GM12891 (cell line): Measurements from ENCODE around the gene TAF11L11.

Experiments
- PAX5 ChIP-seq: IDR thresholded peaks from 2 replicates; pipeline ENCODE4 v1.6.1; 2011; ENCODE audit warnings: low read length, moderate library complexity, mild to moderate bottlenecking; ENCODE audit not compliant: insufficient read depth, severe bottlenecking
- POLR2A ChIP-seq: IDR thresholded peaks from 2 replicates; pipeline ENCODE4 v1.6.1; 2011; ENCODE audit warnings: low read depth, low read length, control low read depth
- POLR2AphosphoS5 ChIP-seq: IDR thresholded peaks from 2 replicates; pipeline ENCODE4 v1.6.1; 2011; ENCODE audit warnings: low read depth, low read length, control low read depth
- POU2F2 ChIP-seq: IDR thresholded peaks from 2 replicates; pipeline ENCODE4 v1.6.1; 2011; ENCODE audit warnings: low read depth, mild to moderate bottlenecking, control low read depth, low read length, moderate library complexity
- SPI1 ChIP-seq: IDR thresholded peaks from 2 replicates; pipeline ENCODE4 v1.6.1; 2011; ENCODE audit warnings: low read depth, low read length, control low read depth
- TAF1 ChIP-seq: IDR thresholded peaks from 2 replicates; pipeline ENCODE4 v1.6.1; 2011; ENCODE audit warnings: low read depth, low read length, control low read depth

- TF ChIP-seq POLR2A (no peak), TAF1 (no peak), POLR2AphosphoS5 (no peak), PAX5 (no peak), SPI1 (no peak), POU2F2 (no peak)
Observed at GRCh38 chr5:17619354-17619753, 15.4 kb downstream of the TAF11L11 start.
